ENCODE results near the gene SEC11A.
"Not testable (repeated sequence)": the region's sequence is repeated elsewhere in the genome, so short reads cannot be mapped to it uniquely, and the experiment has no call there.

Gene SEC11A

DNA sequence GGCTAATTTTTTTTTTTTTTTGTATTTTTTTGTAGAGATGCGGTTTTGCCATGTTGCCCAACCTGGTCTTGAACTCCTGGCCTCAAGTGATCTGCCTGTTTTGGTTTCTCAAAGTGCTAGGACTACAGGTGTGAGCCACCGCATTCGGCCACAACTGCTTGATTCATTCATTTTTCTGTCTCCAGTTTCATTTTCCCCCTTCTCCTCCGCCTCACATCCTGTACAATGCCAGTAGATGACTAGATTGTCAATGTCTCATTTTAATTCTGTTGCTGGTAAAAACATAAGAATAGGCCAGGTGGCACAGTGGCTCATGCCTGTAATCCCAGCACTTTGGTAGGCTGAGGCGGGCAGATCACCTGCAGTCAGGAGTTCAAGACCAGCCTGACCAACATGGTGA, 20.4 kb upstream of the SEC11A start:
- DNase-seq = no peak

DNA sequence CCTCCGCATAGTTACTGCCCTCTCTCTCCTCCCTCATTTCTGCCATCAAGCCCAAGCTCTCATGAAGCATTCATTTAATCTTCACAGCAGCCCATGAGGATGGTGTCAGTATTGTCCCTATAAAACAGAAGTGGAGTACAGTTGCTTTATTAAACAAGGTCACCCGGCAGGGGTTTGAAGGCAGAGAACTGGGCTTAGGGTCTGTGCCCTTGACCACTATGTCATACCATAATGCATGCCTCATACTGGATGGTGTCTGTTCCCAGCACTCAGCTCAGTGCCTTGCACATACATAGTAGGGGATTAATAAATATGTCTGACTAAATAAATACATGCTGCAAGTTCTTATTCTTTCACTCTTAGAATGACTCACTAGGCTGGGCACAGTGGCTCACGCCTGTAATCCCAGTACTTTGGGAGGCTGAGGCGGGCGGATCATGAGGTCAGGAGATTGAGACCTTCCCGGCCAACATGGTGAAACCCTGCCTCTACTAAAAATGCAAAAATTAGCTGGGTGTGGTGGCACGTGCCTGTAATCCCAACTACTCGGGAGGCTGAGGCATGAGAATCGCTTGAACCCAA, 19.6 kb upstream of the SEC11A start:
- DNase-seq = not testable (repeated sequence)

DNA sequence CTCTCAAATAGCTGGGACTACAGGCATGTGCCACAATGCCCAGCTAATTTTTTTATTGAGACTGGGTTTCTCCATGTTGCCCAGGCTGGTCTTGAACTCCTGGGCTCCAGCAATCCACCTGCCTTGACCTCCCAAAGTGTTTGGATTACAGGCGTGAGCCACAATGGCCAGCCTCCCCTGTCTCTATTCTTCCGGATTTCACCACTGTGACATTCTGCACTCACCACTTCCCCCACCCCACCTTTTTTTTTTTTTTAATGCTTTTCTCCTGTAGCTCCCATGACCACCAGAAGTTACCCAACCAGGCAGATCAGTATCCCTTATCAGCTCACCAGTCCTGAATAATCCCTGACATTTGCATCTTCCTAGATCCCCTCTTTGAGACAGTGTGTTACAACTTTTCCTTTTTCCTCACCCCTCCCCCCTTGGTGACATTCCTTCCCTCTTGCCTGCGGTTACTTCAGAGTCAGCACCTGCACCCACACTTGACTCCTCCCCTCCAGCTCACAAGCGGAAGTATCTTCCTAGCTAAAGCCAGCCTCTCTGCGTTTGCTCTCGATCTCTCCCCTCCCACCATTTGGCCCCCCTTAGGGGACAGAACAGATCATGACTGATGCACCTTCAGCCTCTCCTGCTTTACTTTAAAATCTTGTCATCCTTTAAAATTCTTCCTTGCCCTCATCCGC, 19.0 kb upstream of the SEC11A start:
- peak; percentile 0 for DNase-seq

DNA sequence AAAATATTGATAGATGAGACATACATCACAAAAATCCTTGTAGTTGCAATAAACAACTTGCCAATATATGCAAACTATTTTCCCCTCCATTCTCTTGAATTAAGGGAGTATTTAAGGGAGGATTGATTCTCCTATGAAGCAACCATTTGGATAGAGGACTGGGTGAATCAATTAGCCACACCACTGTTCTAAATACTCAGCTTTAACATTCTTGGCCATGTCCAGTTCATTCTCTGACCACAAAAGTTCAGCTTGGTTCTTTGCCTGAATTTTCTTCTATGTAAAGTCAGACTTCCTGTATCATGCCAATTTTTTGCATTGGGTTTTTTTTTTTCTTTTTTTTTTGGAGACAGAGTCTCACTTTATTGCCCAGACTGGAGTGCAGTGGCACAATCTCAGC, 15.8 kb upstream of the SEC11A start:
- DNase-seq = no peak

DNA sequence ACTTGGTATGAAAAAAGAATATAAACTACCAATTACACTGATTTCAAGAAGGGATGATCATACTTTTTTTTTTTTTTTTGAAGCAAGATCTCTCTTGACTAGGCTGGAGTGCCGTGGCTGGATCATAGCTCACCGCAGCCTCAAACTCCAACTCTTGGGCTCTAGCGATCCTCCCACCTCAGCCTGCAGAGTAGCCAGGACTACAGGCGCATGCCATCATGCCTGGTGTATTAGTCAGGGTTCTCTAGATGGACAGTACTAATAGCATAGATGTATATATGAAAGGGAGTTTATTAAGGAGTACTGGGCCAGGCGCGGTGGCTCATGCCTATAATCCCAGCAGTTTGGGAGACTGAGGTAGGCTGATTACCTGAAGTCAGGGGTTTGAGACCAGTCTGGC, 11.5 kb upstream of the SEC11A start:
- no peak for DNase-seq

DNA sequence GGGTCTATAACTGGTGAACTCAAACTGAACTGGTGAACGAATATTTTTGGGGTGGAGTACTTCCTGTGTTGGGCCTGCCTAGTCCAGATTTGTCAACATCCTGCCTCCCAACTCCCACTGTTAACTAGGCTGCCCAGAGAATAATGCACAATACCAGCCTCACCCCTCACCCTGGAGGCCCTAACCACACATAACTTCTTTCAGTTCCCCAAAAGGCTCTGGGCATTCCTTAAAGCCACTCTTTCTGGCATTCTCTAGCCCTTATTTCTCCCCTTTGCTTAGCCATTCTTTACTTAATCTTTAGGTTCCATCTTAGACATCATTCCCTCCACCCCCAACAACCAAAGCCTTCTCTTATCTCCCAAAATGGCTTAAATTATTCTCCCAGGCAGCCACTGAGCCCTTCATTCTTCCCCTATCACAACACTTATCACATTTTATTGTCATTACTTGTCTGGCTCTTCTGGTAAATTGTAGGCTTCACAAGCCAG, 9.1 kb upstream of the SEC11A start:
- no peak for DNase-seq

DNA sequence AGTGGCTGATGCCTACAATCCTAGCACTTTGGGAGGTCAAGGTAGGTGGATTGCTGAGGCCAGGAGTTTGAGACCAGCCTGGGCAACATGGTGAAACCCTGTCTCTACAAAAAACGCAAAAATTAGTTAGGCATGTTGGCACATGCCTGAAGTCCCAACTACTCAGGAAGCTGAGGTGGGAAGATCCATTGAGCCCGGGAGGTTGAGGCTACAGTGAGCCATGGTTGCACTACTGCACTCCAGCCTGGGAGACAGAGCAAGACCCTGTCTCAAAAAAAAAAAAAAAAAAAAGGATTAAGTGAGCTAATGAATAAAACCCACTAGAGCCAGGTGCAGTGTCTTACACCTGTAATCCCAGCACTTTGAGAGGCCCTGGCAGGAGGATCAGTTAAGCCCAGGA, 6.7 kb upstream of the SEC11A start:
- no peak for DNase-seq

DNA sequence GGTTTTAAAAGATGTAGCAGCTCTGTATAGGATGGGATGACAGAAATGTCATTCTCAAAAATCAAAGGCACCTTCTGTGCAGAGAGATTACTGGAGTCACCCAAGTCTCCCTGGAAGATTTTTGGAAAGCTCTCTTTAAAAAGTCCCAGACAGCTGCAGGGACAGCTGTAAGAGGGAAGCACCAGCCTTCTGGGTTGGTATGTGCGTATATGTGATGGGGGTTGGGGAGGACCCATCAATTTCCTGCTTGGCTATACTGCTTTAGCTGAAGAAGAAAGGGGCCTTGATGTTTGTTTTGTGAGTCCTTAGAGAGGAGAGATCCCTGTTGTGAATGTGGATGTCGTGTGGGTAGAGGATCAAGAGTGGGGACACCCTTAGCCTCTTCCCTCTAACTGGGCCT, 5.4 kb upstream of the SEC11A start:
- DNase-seq = no peak

DNA sequence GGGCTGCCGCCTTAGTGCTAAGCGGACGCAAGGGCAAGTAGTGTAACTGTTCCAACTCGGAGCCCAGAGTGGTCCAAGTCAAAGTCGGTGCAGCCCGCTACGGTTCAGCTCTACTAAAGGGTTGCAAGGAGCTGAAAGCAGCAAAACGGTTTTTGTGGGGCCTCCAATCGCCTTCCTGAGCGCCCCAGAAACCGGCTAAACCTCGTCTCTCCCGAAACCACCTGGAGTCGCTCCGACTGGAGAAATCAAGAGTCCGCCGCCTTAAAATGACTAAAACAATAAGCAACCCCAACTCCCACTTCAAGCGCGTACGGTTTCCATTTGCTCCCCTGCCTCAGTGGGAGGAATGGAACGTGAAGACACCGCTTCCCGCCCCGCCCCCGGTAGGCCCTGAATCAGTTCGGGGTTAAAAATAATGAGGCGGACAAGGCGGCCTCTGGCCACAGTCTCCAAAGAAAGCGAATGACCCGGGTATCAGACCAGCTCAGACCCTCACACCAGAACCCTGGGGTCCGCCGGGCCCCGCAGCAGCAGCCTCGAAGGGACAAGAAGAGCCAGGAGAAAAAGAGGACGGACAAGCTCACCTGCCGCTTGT, 401 bp downstream of the SEC11A start:
- DNase-seq = peak; percentile 5

DNA sequence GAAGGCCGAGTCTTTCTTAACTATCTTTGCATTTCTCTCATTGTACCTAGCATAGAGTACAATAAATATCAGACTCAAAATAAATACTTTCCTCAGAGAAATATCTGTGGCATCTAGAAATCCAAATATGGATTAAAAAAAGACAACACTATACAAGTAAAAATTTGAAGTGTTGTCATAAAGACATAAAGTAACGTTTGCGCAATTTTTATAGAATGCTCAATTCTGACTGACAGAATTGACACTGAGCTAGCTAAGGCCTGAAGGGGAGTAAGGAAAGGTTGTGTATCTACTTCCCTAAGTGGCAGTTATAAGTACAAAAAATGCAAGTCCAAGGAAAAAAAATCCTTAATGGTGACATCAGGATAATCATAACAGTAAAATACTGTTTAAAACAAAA, 1.1 kb downstream of the SEC11A start:
- no peak for DNase-seq

DNA sequence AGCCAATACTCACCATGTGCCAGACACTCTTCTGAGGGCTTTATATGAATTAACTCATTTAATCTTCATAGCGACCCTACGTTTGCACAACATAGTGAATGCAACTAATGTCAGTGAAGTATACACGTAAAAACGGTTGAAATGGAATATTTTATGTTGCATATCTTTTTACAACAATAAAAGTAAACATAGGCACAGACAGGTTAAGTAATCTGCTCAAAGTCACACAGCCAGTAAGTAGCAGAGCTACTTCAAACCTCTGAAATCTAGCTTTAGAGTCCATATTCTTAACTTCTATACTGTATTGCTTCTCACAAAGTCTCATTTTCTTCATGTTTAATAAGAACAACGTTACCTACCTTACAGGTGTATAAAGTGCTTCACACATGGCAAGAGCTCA, 1.6 kb downstream of the SEC11A start:
- DNase-seq = no peak

DNA sequence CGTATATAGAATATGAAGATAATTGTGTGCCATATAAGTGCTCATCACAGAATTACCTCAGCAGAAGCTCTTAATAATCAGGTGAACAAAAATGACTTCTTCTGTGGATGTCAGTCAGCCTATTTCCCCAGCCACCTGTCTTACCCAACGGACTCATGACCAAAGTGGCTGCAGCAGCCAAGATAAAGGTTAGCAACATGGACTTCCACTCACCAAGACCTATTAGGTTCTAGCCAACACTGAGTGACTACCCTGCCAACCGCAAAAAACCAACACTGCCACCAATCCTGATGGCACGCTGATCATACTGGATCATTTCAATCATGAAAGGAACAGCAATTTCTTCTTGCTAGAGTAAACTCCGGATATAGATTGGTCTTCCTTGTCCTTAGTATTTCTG, 12.1 kb downstream of the SEC11A start:
- DNase-seq = no peak

DNA sequence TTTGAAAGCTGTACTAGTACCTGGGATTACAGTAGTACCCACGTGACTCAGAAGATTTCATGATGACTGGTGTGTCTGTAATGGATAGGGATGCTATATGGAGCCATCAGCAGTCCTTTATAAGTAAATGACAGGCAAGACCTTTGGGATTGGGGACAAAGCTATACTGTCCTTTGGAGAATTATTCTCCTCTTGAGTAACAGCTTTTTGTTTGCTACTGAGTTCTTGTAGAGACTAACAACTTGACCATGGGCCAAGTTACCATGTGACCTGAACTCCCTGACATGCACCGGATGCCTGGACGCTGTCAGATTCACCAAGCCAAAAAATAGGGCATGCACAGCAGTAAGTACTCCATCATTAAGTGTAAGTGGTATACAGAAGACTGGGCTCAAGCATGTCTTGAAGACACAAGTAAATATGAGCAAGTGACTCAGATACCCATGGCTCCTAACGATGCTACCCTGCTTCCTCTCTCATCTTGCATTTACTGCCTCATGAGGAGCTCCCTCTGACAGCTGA, 12.9 kb downstream of the SEC11A start:
- no peak for DNase-seq

DNA sequence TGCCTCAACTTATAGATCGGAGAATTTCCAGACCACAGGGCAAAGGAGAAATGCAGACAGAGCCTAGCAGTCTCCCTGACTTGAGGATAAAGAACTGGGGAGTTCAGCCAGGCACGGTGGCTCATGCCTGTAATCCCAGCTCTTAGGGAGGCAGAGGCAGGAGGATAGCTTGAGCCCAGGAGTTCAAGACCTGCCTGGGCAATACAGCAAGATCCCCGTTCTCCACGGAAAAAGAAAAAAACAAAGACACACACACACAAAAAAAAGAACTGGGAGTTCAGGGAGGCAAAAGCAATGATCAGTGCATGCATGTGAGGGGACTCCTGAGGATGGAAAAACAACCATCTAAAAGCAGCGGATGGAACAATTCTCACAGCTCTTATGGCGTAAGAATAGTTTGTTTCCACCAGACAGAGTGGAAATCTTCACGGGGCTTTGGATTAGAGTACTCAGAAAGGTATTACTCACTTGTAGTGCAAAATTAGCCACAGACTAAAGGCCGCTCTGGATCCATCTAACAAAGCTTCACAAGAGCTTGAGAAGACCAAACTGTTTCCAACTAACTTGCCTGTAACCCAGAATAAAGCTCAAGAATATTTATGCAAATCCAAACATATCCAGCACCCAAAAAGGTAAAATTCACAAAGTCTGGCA, 16.3 kb downstream of the SEC11A start:
- DNase-seq = no peak

DNA sequence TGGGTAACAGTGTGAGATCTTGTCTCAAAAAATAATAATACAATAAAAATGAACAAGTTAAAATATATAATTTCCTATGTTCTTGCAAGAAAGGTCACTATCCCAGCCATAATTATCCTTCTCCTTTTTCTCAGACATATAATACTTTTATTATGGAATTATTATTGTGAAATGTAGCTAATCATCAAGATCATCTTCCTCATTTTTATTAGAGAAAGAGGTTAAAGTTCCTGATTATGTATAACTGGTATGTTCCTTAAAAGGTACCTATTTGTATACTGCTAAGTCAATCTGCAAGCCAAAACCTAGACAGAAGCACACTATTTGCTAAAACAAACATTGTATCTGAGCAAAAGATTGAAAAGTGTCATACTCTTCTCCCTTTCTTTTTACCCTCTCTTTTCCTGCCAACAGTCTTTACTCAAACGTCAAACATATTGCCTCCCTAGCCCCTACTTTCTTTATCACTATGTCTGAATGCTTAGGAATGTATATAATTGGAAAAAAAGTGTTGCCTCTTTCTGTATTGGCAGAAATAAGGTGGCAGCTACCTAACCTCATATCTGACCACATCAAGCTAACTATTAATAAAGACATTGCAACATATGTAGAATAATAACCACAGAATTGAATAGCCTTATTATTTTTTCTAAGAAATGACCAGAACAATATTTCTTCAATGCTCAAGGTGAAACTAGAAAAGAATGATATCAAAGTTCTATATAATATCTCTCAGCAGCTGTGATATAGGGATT, 18.5 kb downstream of the SEC11A start:
- DNase-seq = no peak

DNA sequence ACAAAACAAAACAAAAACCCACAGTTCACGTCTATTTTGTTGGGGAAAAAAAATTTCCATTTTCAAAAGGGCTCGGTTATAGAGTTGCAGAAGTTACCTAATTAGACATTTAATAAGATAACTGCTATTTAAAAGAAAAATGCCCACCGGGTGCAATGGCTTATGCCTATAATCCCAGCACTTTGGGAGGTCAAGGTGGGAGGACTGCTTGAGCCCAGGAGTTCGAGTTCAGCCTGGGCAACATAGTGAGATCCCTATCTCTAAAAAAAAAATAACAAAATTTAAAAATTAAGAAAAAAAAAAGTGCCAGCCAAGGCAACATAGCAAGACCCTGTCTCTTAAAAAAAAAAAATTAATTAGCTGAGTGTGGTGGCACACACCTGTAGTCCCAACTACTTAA, 19.2 kb downstream of the SEC11A start:
- no peak for DNase-seq

DNA sequence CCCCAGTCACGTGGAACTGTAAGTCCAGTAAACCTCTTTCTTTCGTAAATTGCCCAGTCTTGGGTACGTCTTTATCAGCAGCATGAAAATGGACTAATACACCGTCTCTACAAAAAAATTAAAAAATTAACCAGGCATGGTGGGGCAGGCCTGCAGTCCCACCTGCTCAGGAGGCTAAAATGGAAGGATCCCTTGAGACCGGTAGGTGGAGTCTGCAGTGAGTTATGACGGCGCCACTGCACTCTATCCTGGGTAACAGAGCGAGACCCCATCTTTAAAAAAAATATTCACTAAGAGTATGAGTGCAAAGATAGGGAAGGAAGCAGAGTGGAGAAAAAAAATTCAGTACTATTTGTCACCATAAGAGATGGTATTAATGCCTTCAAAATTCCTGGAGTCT, 25.6 kb downstream of the SEC11A start:
- no peak for DNase-seq

DNA sequence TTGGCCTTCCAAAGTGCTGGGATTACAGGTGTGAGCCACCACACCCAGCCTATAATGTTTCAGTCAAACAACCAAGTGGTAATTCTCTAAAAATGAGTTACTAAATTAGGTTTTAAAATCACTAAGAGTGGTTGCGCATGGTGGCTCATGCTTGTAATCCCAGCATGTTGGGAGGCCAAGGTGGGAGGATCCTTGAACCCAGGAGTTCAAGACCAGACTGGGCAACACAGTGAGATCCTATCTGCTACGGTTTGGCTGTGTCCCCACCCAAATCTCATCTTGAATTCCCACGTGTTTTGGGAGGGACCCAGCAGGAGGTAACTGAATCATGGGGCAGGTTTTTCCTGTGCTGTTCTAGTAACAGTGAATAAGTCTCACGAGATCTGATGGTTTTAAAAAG, 26.1 kb downstream of the SEC11A start:
- DNase-seq = no peak

DNA sequence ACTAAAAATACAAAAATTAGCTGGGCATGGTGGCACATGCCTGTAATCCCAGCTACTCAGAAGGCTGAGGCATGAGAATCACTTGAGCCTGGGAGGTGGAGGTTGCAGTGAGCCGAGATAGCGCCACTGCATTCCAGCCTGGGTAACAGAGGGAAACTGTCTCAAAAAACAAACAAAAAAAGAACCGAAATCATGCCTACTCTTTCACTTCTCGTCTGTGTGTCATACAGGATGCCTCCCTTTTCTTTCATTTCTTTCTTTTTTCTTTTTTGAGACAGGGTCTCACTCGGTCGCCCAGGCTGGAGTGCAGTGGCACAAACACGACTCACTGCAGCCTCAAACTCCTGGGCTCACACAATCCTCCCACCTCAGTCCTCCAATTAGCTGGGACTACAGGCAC, 29.5 kb downstream of the SEC11A start:
- DNase-seq = not testable (repeated sequence)

DNA sequence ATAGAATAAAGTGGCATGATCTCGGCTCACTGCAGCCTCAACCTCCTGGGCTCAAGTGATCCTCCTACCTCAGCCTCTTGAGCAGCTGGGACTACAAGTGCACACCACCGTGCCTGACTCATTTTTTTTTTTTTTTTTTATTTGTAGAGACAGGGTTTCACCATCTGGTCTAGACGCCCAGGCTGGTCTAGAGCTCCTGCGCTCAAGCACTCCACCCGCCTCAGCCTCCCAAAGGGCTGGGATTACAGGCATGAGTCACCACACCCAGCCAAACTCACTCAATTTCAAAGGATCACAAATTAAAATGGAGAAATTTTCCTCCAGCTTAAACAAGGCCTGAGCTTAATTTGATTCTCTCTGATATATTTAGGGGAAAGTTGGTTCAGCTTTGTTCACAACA, 30.6 kb downstream of the SEC11A start:
- DNase-seq = no peak

DNA sequence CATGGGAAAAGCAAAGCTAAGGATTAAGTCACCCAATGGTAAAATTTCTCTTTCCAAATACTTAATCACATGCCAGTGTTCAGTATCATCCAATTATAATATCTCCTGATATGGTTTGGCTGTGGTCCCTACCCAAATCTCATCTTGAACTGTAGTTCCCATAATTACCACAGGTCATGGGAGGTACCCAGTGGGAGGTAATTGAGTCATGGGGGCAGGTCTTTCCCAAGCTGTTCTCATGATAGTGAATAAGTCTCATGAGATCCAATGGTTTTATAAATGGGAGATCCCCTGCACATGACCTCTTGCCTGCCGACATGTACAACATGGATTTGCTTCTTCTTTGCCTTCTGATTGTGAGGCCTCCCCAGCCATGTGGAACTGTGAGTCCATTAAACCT, 31.8 kb downstream of the SEC11A start:
- no peak for DNase-seq

DNA sequence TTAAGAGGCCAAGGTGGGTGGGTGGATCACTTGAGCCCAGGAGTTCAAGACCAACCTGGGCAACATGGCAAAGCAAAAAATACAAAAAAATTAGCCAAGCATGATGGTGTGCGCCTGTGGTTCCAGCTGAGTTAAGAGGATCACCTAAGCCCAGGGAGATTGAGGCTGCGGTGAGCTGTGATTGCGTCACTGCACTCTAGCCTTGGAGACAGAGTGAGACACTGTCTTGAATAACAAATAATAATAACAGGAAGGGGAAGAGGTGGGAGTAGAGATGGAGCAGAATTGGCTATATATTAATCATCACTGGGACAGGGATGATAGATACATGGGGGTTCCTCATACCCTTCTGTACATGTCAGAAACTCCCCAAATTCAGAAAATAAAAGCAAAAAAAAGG, 34.1 kb downstream of the SEC11A start:
- no peak for DNase-seq

DNA sequence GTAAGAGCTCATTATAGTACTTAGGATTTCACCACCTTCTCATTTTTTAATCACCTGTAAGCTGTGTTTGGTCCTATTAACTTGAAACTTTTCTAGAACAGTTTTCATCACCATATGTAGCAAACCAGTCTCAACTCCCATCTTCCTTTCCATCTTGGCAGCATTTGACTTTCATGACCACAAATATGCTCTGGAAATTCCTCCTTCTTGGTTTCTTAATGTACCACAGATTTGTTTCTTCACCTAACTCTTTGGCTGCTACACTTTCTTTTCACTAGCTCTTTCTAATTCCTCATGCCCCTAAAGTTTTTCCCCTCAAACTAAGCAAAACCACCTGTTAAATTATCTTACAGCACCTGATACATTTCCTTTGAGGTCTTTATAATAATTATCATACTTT, 44.7 kb downstream of the SEC11A start:
- DNase-seq = no peak
